Activated naive CD8-positive, alpha-beta T cell (primary cell): Measurements from ENCODE around the gene IL1RL2.

ENCODE experiments used
- H3K27ac Mint-ChIP-seq: one replicate; pipeline ENCODE4 v1.8.0; 2021; ENCODE audit warnings: mixed read lengths
- H3K27me3 Mint-ChIP-seq: one replicate; pipeline ENCODE4 v1.8.0; 2021; ENCODE audit warnings: mixed read lengths
- H3K36me3 Mint-ChIP-seq: one replicate; pipeline ENCODE4 v1.8.0; 2021; ENCODE audit warnings: mixed read lengths
- H3K4me1 Mint-ChIP-seq: one replicate; pipeline ENCODE4 v1.8.0; 2021; ENCODE audit warnings: low read depth, mixed read lengths
- H3K4me3 Mint-ChIP-seq: one replicate; pipeline ENCODE4 v1.8.0; 2021; ENCODE audit warnings: mild to moderate bottlenecking, mixed read lengths
- H3K9me3 Mint-ChIP-seq: one replicate; pipeline ENCODE4 v1.8.0; 2021; ENCODE audit warnings: low read depth, mixed read lengths

IL1RL2 gene

GRCh38 chr2:102256276-102256675, 69.5 kb downstream of the IL1RL2 start:
- Mint-ChIP-seq H3K27me3 (no peaks in the 10 kb centered on the region), H3K27ac (peak overlapping the region; percentile 16), H3K36me3 (no peaks in the 10 kb centered on the region), H3K9me3 (no peaks in the 10 kb centered on the region), H3K4me1 (peaks cover 57% of the 10 kb centered on the region), H3K4me3 (peak overlapping the region; percentile 71)

DNA sequence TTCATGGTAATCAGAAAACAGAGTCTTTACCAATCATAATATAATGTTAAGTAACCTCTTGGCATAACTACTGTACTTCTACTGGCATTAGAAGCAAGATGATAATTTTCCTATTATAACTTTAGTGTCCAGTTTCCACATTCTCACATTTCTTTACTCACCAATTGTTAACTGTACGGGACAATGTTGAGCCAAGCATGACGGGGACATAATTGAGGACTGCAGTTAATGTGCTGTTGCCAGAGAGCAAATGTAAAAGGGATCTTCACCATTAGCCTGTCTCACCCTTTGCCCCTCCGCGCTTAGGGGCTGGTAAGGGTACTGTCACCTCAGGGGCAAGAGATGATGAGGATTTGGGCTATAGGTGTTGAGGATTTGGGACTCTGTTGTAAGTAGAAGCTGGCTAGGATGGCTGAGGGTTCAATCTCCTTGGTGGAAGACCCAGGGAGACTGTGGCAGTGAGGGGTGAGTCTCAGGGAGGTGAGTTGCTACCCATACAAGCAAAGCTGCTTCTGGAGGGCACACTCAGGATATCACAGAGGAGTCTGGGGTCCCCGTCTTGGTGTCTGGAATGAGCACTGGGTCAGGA, 70.1 kb downstream of the IL1RL2 start:
- Mint-ChIP-seq H3K4me1 (peaks cover 53% of the 10 kb centered on the region), H3K9me3 (no peaks in the 10 kb centered on the region), H3K27ac (peak overlapping the region; percentile 96), H3K36me3 (no peaks in the 10 kb centered on the region), H3K4me3 (no peak overlapping the region), H3K27me3 (no peaks in the 10 kb centered on the region)

DNA sequence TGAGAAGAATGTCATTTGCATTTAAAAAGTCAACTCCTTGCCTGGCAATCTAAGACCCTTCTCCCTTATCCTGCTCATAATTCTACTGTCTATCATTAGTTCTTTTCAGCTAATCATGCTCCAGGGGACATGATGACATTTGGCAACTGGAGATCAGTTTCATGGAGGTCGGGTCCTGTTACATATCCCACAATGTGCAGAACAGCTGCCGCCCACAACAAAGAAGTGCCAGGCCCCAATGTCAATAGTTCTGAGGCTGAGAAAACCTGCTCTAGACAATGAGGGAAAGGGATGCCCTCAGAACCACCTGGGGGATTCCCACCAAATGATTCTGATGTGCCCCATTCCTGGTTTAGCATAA, 71.2 kb downstream of the IL1RL2 start:
- no peak overlapping the region for H3K4me3 Mint-ChIP-seq

DNA sequence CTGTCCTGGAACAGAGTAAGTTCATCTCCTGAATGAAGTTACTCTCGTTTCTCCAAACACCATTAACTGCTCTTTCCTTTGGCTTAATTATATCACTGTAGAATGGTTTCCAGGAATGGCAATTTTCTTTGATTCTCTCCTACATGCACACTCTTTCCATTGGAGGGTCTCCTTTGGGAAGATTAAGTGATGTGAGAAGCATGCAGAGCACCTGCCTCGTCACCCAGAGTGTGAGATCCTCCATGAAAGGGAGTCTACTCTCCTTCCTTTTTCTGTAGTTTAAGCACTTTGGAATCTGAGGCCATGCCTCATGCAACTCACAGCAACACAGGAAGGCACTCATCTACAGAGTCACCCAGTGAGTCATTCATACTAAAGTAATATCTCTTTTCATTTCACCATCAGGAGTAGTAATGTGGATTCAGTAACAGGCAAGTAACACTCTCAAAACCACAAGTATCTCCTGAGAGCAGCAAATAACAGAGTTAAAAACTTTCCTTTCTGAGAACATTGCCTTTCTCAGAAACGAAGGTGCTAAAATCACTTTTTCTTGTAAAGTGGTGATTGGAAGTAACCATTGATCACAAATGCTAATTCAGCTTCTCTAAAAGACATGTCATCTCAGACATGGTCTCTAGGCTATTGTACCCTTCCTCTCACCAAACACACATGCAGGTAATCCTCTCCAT, 71.7 kb downstream of the IL1RL2 start:
- Mint-ChIP-seq H3K9me3 (no peaks in the 10 kb centered on the region), H3K27ac (peak overlapping the region; percentile 96), H3K4me1 (peaks cover 37% of the 10 kb centered on the region), H3K27me3 (no peaks in the 10 kb centered on the region), H3K4me3 (peak overlapping the region; percentile 63), H3K36me3 (no peaks in the 10 kb centered on the region)

More for the DNA sequence above, 71.2 kb downstream of the IL1RL2 start:
- Mint-ChIP-seq H3K9me3 (no peaks in the 10 kb centered on the region), H3K27me3 (no peaks in the 10 kb centered on the region), H3K36me3 (no peaks in the 10 kb centered on the region), H3K27ac (peak overlapping the region; percentile 96), H3K4me1 (peaks cover 42% of the 10 kb centered on the region)

DNA sequence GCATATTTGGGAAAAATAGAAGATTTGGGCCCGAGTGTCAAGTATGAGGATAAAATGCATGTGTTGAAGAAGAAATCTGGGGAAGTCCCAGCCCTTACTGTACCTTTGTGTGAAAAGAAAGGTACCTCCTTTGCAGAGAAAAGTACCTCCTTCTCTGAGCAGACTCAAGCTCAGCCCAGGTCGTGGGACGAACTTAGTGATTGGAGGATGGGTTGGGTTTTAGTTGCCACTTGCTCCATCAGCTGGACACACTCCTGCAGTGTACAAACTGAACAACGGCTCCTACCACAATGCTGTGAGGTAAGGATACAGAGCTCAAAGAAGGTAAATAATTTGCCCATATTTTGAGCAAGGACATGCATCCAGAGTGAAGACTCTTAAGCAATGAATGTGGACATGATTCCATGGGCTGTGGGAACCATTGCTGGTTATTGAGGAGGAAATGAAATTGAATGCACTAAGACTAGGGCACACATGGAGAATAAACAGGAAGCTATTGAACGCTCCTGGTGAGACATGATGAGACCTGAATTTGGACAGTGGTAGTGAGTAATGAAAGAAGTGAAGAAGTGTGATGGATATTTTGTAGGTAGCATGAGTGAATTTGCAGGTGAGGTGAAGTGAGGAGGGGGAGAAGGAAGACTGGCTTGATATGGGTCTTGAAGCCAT, 74.8 kb downstream of the IL1RL2 start:
- Mint-ChIP-seq H3K27me3 (no peaks in the 10 kb centered on the region), H3K4me1 (peaks cover 28% of the 10 kb centered on the region), H3K27ac (no peak overlapping the region), H3K36me3 (no peaks in the 10 kb centered on the region), H3K4me3 (no peak overlapping the region), H3K9me3 (no peaks in the 10 kb centered on the region)

GRCh38 chr2:102262216-102263129, 75.7 kb downstream of the IL1RL2 start:
- H3K4me1 Mint-ChIP-seq: peaks cover 20% of the 10 kb centered on the region

GRCh38 chr2:102264952-102265351, 78.1 kb downstream of the IL1RL2 start:
- Mint-ChIP-seq H3K27me3 (no peaks in the 10 kb centered on the region), H3K9me3 (no peaks in the 10 kb centered on the region), H3K27ac (no peak overlapping the region), H3K4me3 (no peak overlapping the region), H3K4me1 (no peaks in the 10 kb centered on the region), H3K36me3 (no peaks in the 10 kb centered on the region)

More at GRCh38 chr2:102262216-102263129, 75.7 kb downstream of the IL1RL2 start:
- H3K36me3 Mint-ChIP-seq: no peaks in the 10 kb centered on the region
- no peaks in the 10 kb centered on the region for H3K27me3 Mint-ChIP-seq
- H3K27ac Mint-ChIP-seq: no peak overlapping the region
- H3K4me3 Mint-ChIP-seq: no peak overlapping the region
- H3K9me3 Mint-ChIP-seq: no peaks in the 10 kb centered on the region

GRCh38 chr2:102266204-102266603, 79.4 kb downstream of the IL1RL2 start:
- Mint-ChIP-seq H3K4me3 (no peak overlapping the region), H3K27me3 (peaks cover 3% of the 10 kb centered on the region), H3K4me1 (peaks cover 4% of the 10 kb centered on the region), H3K36me3 (no peaks in the 10 kb centered on the region), H3K9me3 (no peaks in the 10 kb centered on the region), H3K27ac (no peak overlapping the region)

DNA sequence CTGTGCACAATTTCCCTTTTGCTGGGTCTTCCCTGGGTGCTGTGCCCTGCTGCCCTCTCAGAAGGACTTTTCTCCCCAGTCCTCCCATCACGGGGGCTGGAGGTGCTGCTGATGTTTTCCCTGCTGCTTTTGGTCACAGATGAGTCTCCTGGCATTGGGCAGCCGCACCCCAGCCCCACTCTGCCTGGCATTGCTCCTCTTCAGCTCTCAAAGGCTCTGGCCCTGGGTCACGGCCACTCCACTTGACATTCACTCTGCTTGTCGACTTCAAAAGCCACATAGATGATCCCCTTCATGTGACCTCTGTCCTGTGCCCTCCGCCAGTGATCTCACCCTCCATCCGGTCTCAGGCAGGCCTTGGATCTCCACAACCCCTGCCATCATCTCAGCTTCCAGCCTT, 81.0 kb downstream of the IL1RL2 start:
- Mint-ChIP-seq H3K36me3 (no peaks in the 10 kb centered on the region), H3K27ac (no peak overlapping the region), H3K4me1 (peaks cover 14% of the 10 kb centered on the region), H3K9me3 (no peaks in the 10 kb centered on the region), H3K4me3 (no peak overlapping the region), H3K27me3 (peaks cover 3% of the 10 kb centered on the region)

DNA sequence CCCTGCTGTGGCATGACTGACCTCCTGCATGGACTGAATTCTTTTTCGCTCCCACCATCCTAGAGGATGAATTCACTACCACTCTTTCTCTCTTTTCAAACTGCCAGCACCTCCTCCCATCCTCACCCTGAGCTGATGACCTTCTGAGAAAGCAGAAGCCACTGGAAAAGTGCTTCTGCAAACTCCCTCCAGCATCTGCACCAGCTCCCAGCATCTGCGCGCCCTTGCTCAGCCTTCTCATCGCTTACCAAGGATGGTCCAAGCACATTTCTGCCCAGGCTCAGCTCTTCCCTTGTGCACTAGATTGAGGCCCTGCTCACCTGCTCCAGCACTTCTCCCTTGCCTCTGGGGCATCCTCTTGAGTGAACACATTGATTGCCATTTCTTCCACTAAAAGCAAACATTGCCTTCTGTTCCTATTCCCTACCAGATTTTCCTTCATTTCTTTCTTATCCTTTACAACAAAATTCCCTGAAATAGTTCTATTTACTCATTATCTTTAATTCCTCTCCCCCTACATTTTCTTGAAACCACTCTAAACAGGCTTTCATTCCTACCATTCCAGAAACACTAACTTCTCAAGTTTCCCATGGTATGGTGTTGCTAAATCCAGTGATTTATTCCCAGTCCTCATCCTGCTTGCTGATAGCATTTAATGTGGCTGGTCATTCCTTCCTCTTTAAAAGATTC, 81.8 kb downstream of the IL1RL2 start:
- H3K4me3 Mint-ChIP-seq: no peak overlapping the region

DNA sequence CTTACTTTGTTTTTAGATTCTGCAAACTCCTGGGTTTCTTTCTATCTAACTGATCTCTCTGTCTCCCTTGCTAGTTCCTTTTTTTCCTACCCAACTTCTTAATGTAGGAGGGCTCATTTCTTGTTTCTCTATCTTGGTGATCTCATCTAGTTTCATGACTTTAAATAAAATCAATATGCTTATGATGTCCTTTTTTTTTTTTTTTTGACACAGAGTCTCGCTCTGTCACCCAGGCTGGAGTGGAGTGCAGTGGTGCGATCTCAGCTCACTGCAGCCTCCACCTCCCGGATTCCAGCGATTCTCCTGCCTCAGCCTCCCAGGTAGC, 82.3 kb downstream of the IL1RL2 start:
- Mint-ChIP-seq H3K4me1 (peaks cover 14% of the 10 kb centered on the region), H3K4me3 (no peak overlapping the region), H3K27me3 (peaks cover 3% of the 10 kb centered on the region), H3K36me3 (no peaks in the 10 kb centered on the region), H3K9me3 (no peaks in the 10 kb centered on the region), H3K27ac (no peak overlapping the region)

More for the DNA sequence above, 81.8 kb downstream of the IL1RL2 start:
- H3K4me1 Mint-ChIP-seq: peaks cover 14% of the 10 kb centered on the region
- H3K27me3 Mint-ChIP-seq: peaks cover 3% of the 10 kb centered on the region
- H3K9me3 Mint-ChIP-seq: no peaks in the 10 kb centered on the region
- no peak overlapping the region for H3K27ac Mint-ChIP-seq
- no peaks in the 10 kb centered on the region for H3K36me3 Mint-ChIP-seq

DNA sequence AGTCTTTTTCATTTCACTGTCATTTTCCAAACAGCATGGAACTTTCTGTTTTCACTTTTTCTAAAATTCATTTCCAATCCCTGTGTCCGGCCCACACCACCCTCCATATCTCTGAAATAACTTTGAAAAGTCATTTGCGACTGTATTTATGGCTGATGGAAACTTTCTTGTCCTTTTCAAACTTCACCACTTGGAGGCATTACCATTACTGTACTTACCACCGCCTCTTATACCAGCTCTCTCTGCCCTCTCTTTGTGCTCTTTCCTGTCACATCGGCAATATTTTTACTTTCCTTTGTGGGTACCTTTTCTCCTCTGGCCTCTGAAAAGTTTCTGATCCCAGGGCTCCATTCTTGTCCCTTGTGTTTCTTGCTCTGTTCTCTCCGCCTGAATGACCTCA, 85.0 kb downstream of the IL1RL2 start:
- Mint-ChIP-seq H3K4me3 (peak overlapping the region; percentile 43), H3K27me3 (peaks cover 3% of the 10 kb centered on the region), H3K9me3 (no peaks in the 10 kb centered on the region), H3K4me1 (peaks cover 26% of the 10 kb centered on the region), H3K27ac (peak overlapping the region; percentile 68), H3K36me3 (peaks cover 3% of the 10 kb centered on the region)

DNA sequence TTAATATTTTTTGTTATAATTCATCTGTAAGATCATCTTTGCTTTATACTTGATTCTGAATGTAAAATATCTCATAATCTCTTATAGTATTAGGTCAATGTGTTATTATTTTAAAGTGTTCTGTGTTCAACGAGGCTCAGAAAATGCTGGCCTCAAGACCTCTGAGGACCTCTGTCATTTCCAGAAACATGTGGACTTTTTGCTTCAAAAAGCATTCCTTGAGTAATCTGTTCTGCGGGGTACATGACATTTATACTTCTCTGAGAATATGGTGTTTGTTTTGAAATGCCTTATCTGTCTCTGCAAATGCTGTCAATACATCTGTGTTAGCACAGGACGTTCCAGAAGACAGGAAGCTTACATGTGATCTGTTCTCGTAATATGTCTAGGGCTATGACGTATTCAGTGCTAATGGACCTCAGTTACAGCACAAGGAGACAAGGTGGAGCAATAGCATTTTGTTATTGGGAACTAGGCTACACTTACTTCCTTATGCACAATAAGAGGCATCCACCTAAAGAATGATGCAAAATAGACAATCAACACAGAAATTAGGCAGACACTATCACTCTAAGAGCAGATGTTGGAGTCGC, 86.9 kb downstream of the IL1RL2 start:
- H3K4me1 Mint-ChIP-seq: peaks cover 42% of the 10 kb centered on the region
- H3K4me3 Mint-ChIP-seq: no peak overlapping the region
- H3K27ac Mint-ChIP-seq: no peak overlapping the region
- H3K36me3 Mint-ChIP-seq: peaks cover 3% of the 10 kb centered on the region
- no peaks in the 10 kb centered on the region for H3K9me3 Mint-ChIP-seq
- H3K27me3 Mint-ChIP-seq: peaks cover 3% of the 10 kb centered on the region

DNA sequence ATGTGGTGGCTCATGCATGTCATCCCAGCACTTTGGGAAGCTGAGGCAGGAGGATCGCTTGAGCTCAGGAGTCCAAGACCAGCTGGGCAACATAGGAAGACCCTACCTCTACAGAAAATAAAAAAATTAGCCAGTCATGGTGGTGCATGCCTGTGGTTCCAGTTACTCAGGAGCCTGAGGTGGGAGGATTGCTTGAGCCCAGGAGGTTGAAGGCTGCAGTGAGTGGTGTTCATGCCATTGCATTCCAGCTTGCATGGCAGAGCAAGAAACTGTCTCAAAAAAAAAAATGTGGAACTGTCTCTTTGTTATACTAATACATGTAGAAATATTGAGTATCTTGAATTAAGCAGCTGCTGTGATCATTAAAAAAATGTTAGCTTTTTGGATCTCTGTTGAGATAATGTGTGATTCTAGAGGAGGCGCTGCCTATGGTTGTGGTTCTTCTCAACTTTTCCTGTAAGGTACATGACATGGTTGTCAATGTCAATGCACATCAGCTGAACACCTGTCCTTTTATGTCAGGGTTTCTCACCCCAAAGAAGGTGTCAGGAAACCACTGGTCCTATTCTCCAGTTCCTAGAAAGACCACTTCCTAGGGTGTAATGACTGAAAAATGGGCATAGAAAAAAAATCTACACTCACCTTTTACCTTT, 89.9 kb downstream of the IL1RL2 start:
- Mint-ChIP-seq H3K9me3 (no peaks in the 10 kb centered on the region), H3K36me3 (peaks cover 3% of the 10 kb centered on the region), H3K4me3 (no peak overlapping the region), H3K27me3 (no peaks in the 10 kb centered on the region), H3K27ac (no peak overlapping the region), H3K4me1 (peaks cover 37% of the 10 kb centered on the region)
